A549 treated with Mapracorat at 1 μM for 4 hours (cell line): ENCODE results near the gene ERCC2. TPM values are rescaled to one million over a fixed set of nuclear protein-coding genes. Genes with fewer than 3 reads are reported as not detected.

Experiments
- total RNA-seq: library from RNA; stranded (reverse); fragments of 200-300 nt; extraction: Qiagen RNA extraction; gene quantifications from 5 replicates; pipeline ENCODE4 v1.2.3, GENCODE V29; 2022

ERCC2 gene
- 11.7 to 13.6 TPM (median 12.9 TPM) in 5 replicates for total RNA-seq

GRCh38 chr19:45370410-45371204 lies at the start of gene ERCC2:
ERCC2 (minus strand) TSS chr19:45370573; CDS start chr19:45370540, 33 bp downstream.

GRCh38 chr19:45406226-45407090 lies 36.1 kb upstream of the ERCC2 start, which contains the start of gene POLR1G:
POLR1G (plus strand) TSS chr19:45406644; CDS start chr19:45406697, 53 bp downstream.

GRCh38 chr19:45404557-45405434 lies 34.4 kb upstream of the ERCC2 start, which contains the start of gene PPP1R13L:
PPP1R13L (minus strand) TSS chr19:45405069; CDS start chr19:45398318, 6,751 bp downstream.

GRCh38 chr19:45340232-45340898 lies 30.0 kb downstream of the ERCC2 start, which contains the start of gene KLC3:
KLC3 (plus strand) TSS chr19:45340750; CDS start chr19:45345542, 4,792 bp downstream.

GRCh38 chr19:45322744-45323281 lies 47.6 kb downstream of the ERCC2 start, which contains the start of gene CKM:
CKM (minus strand) TSS chr19:45322875; CDS start chr19:45319713, 3,162 bp downstream.

Other genes starting within 250 kb of the ERCC2 start
- gene NKPD1, start 209.6 kb downstream of the ERCC2 start, total RNA-seq = 0.33 to 0.73 TPM (median 0.57 TPM) in 5 replicates
- 35.3 to 49.4 TPM (median 42.2 TPM) in 5 replicates for gene TRAPPC6A, start 192.3 kb downstream of the ERCC2 start, total RNA-seq
- gene BLOC1S3, start 191.8 kb downstream of the ERCC2 start, total RNA-seq = 20.2 to 27.5 TPM (median 25.3 TPM) in 5 replicates
- gene EXOC3L2, start 125.2 kb downstream of the ERCC2 start, total RNA-seq = 1.5 to 1.8 TPM (median 1.6 TPM) in 5 replicates
- 5.9 to 10.0 TPM (median 8.0 TPM) in 5 replicates for gene MARK4, start 119.3 kb downstream of the ERCC2 start, total RNA-seq
- gene CKM, start 47.7 kb downstream of the ERCC2 start, total RNA-seq = not detected in 5 replicates
- gene KLC3, start 29.8 kb downstream of the ERCC2 start, total RNA-seq = 0.91 to 1.4 TPM (median 1.1 TPM) in 5 replicates
- gene PPP1R13L, start 34.5 kb upstream of the ERCC2 start, total RNA-seq = 32.7 to 42.5 TPM (median 39.9 TPM) in 5 replicates
- gene POLR1G, start 36.1 kb upstream of the ERCC2 start, total RNA-seq = 43.6 to 52.2 TPM (median 46.4 TPM) in 5 replicates
- gene ERCC1, start 53.3 kb upstream of the ERCC2 start, total RNA-seq = 146 to 172 TPM (median 160 TPM) in 5 replicates
- 12.2 to 18.7 TPM (median 15.8 TPM) in 5 replicates for gene FOSB, start 97.4 kb upstream of the ERCC2 start, total RNA-seq
- 11.5 to 16.1 TPM (median 12.5 TPM) in 5 replicates for gene RTN2, start 126.5 kb upstream of the ERCC2 start, total RNA-seq
- 7.1 to 10.4 TPM (median 8.1 TPM) in 5 replicates for gene PPM1N, start 127.9 kb upstream of the ERCC2 start, total RNA-seq
- 180 to 230 TPM (median 218 TPM) in 5 replicates for gene VASP, start 136.9 kb upstream of the ERCC2 start, total RNA-seq
- gene OPA3, start 214.2 kb upstream of the ERCC2 start, total RNA-seq = 11.8 to 20.0 TPM (median 17.5 TPM) in 5 replicates
- 0.19 to 0.79 TPM (median 0.39 TPM) in 5 replicates for gene GPR4, start 231.6 kb upstream of the ERCC2 start, total RNA-seq